Activated CD4-positive, alpha-beta memory T cell treated with anti-CD3 and anti-CD28 coated beads, Interleukin-2, amount 10 ng/mL, durations not matched to agents 7 days and 5 days (primary cell): ENCODE measurements around the gene CD6. TPM values are rescaled to one million over a fixed set of nuclear protein-coding genes. Genes with fewer than 3 reads are reported as not detected.

Experiments used
- CTCF ChIA-PET: fragments of 350-600 bp; sonication (Branson Sonifier 250); formaldehyde crosslinking; loops from one replicate; lab custom pipeline; 2021; ENCODE audit warnings: antibody characterized with exemption, inconsistent platforms; lab: Charles Lee
- POLR2A ChIA-PET: fragments of 350-600 bp; sonication (Branson Sonifier 250); formaldehyde crosslinking; loops from one replicate; lab custom pipeline; 2021; ENCODE audit warnings: antibody characterized with exemption; lab: Charles Lee
- DNase-seq: peaks from one replicate; pipeline ENCODE4 v3.0.0-alpha.2; 2020
- H3K27ac Mint-ChIP-seq: one replicate; pipeline ENCODE4 v1.8.0; 2021; ENCODE audit warnings: mild to moderate bottlenecking, mixed read lengths
- H3K27me3 Mint-ChIP-seq: one replicate; pipeline ENCODE4 v1.8.0; 2021; ENCODE audit warnings: mixed read lengths
- H3K36me3 Mint-ChIP-seq: one replicate; pipeline ENCODE4 v1.8.0; 2021; ENCODE audit warnings: low read depth, mixed read lengths
- H3K4me1 Mint-ChIP-seq: one replicate; pipeline ENCODE4 v1.8.0; 2021; ENCODE audit warnings: mixed read lengths
- H3K4me3 Mint-ChIP-seq: one replicate; pipeline ENCODE4 v1.8.0; 2021; ENCODE audit warnings: mild to moderate bottlenecking, mixed read lengths
- H3K9me3 Mint-ChIP-seq: one replicate; pipeline ENCODE4 v1.8.0; 2021; ENCODE audit warnings: mixed read lengths
- total RNA-seq, 2 experiments: library from RNA; stranded (reverse); gene quantifications; one replicate each; pipeline ENCODE4 v1.2.3, GENCODE V29; 2021

Gene CD6
- total RNA-seq: 100 to 1,000 TPM; 293 to 299 TPM

GRCh38 chr11:60971520-60971919 lies at the start of gene CD6:
CD6 (plus strand) TSS chr11:60971680; CDS start chr11:60971866, 186 bp downstream.
- H3K4me3 Mint-ChIP-seq: peak within 1 kb of the TSS; percentile 88
- peaks cover 10% of the 10 kb centered on the region for H3K27me3 Mint-ChIP-seq
- peak within 1 kb of the TSS; percentile 94 for H3K27ac Mint-ChIP-seq
- ChIA-PET CTCF (interaction anchor here (0.6 to 4.2 kb wide), 12 partner anchors 13 to 216 kb away, joined by 3 to 40 read pairs (median 4); no protein-coding TSS in a partner anchor), POLR2A (interaction anchor here (0.6 to 2.5 kb wide), 15 partner anchors 10 to 323 kb away, joined by 3 to 16 read pairs (median 3); partner anchors contain the start of genes TMEM132A and VWCE)
- H3K9me3 Mint-ChIP-seq: peaks cover 6% of the 10 kb centered on the region
- peak; percentile 79 for DNase-seq
- H3K4me1 Mint-ChIP-seq: peaks cover 34% of the 10 kb centered on the region
- peaks cover 42% of the 10 kb centered on the region for H3K36me3 Mint-ChIP-seq

GRCh38 chr11:60921777-60922335 lies 49.6 kb upstream of the CD6 start:
- Mint-ChIP-seq H3K9me3 (no peaks in the 10 kb centered on the region), H3K36me3 (peaks cover 42% of the 10 kb centered on the region), H3K4me1 (peaks cover 25% of the 10 kb centered on the region), H3K4me3 (no peak overlapping the region), H3K27me3 (peaks cover 23% of the 10 kb centered on the region), H3K27ac (no peak overlapping the region)
- POLR2A ChIA-PET: interaction anchor here (1.1 kb wide), 1 partner anchor 9 kb away, joined by 3 read pairs; no protein-coding TSS in a partner anchor
- no peak for DNase-seq
- CTCF ChIA-PET: interaction anchor here (1.5 kb wide), 1 partner anchor 265 kb away, joined by 3 read pairs; no protein-coding TSS in a partner anchor

- Mint-ChIP-seq H3K27me3 (peaks cover 28% of the 10 kb centered on the region), H3K27ac (no peak overlapping the region), H3K9me3 (no peaks in the 10 kb centered on the region), H3K4me3 (no peak overlapping the region), H3K4me1 (peaks cover 20% of the 10 kb centered on the region), H3K36me3 (peaks cover 37% of the 10 kb centered on the region)
- no peak for DNase-seq
- ChIA-PET CTCF (no interaction called here), POLR2A (interaction anchor here (0.7 kb wide), 1 partner anchor 9 kb away, joined by 3 read pairs; no protein-coding TSS in a partner anchor)
Measured at GRCh38 chr11:60922906-60923305, 48.6 kb upstream of the CD6 start.

- DNase-seq: no peak
- CTCF ChIA-PET: no interaction called here
- Mint-ChIP-seq H3K27ac (no peak overlapping the region), H3K27me3 (peaks cover 28% of the 10 kb centered on the region), H3K36me3 (peaks cover 37% of the 10 kb centered on the region), H3K4me3 (no peak overlapping the region), H3K4me1 (peaks cover 17% of the 10 kb centered on the region), H3K9me3 (no peaks in the 10 kb centered on the region)
- POLR2A ChIA-PET: interaction anchor here (0.7 to 1.2 kb wide), 4 partner anchors 8 to 48 kb away, joined by 3 to 6 read pairs (median 4); partner anchors contain the start of gene CD6
Measured at GRCh38 chr11:60923326-60923725, 48.2 kb upstream of the CD6 start.

DNA sequence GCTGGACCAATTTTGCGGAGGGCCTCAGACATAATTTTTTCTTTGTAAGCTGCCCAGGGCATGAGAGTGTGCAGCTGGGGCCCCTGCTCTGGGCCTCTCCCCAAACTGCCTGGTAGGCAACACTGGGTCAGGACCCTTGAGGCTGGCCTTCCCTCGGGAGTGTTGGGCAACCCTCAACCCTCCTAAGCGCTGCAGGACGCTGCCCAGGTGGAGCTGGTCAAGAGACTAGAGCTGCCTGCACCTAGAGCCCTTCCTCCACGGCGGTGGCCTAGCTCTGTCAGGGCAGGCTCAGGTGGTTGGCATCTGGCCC lies 47.7 kb upstream of the CD6 start:
- H3K9me3 Mint-ChIP-seq: no peaks in the 10 kb centered on the region
- peaks cover 28% of the 10 kb centered on the region for H3K27me3 Mint-ChIP-seq
- peaks cover 17% of the 10 kb centered on the region for H3K4me1 Mint-ChIP-seq
- ChIA-PET CTCF (no interaction called here), POLR2A (interaction anchor here (0.7 to 1.2 kb wide), 4 partner anchors 8 to 48 kb away, joined by 3 to 6 read pairs (median 4); partner anchors contain the start of gene CD6)
- no peak overlapping the region for H3K27ac Mint-ChIP-seq
- H3K4me3 Mint-ChIP-seq: no peak overlapping the region
- peaks cover 37% of the 10 kb centered on the region for H3K36me3 Mint-ChIP-seq
- DNase-seq: no peak

GRCh38 chr11:60924110-60924905 lies 47.2 kb upstream of the CD6 start, which contains the start of gene TMEM132A:
TMEM132A (plus strand) TSS chr11:60924460; CDS start chr11:60924634, 174 bp downstream.
- H3K4me1 Mint-ChIP-seq: peaks cover 16% of the 10 kb centered on the region
- no peaks in the 10 kb centered on the region for H3K9me3 Mint-ChIP-seq
- peak within 1 kb of the TSS; percentile 24 for H3K4me3 Mint-ChIP-seq
- no peak for DNase-seq
- H3K27me3 Mint-ChIP-seq: peaks cover 30% of the 10 kb centered on the region
- no peak within 1 kb of the TSS for H3K27ac Mint-ChIP-seq
- peaks cover 37% of the 10 kb centered on the region for H3K36me3 Mint-ChIP-seq
- ChIA-PET CTCF (no interaction called here), POLR2A (interaction anchor here (0.6 to 1.2 kb wide), 4 partner anchors 9 to 47 kb away, joined by 3 to 6 read pairs (median 4); partner anchors contain the start of genes CD6 and TMEM109)

GRCh38 chr11:60924906-60925853 lies 46.3 kb upstream of the CD6 start:
- H3K27ac Mint-ChIP-seq: no peak overlapping the region
- no peak for DNase-seq
- no peaks in the 10 kb centered on the region for H3K9me3 Mint-ChIP-seq
- H3K27me3 Mint-ChIP-seq: peaks cover 37% of the 10 kb centered on the region
- CTCF ChIA-PET: no interaction called here
- H3K4me3 Mint-ChIP-seq: no peak overlapping the region
- peaks cover 31% of the 10 kb centered on the region for H3K36me3 Mint-ChIP-seq
- peaks cover 15% of the 10 kb centered on the region for H3K4me1 Mint-ChIP-seq
- POLR2A ChIA-PET: no interaction called here

DNA sequence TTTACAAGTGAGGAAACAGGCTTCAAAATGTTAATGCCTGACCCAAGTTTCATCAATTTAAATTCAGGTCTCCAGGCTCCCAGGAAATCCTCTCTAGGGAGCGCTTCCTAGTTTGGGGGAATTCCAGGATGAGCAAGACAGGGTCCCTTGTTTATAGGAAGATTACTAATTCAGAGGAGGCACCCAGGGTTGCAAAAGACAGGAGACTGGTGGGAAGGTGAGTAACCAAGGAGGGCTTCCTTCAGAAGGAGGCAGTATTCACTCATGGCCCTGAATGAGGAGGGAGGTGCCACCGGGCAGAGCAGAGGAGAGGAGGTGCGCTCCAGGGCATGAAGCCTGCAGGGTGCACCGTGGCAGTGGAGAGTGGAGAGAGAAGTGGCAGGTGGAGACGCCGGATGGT lies 45.6 kb upstream of the CD6 start:
- Mint-ChIP-seq H3K4me1 (peaks cover 15% of the 10 kb centered on the region), H3K27me3 (peaks cover 40% of the 10 kb centered on the region), H3K27ac (no peak overlapping the region), H3K9me3 (no peaks in the 10 kb centered on the region), H3K36me3 (peaks cover 24% of the 10 kb centered on the region), H3K4me3 (no peak overlapping the region)
- POLR2A ChIA-PET: interaction anchor here (0.6 kb wide), 1 partner anchor 11 kb away, joined by 3 read pairs; no protein-coding TSS in a partner anchor
- CTCF ChIA-PET: no interaction called here
- DNase-seq: no peak

DNA sequence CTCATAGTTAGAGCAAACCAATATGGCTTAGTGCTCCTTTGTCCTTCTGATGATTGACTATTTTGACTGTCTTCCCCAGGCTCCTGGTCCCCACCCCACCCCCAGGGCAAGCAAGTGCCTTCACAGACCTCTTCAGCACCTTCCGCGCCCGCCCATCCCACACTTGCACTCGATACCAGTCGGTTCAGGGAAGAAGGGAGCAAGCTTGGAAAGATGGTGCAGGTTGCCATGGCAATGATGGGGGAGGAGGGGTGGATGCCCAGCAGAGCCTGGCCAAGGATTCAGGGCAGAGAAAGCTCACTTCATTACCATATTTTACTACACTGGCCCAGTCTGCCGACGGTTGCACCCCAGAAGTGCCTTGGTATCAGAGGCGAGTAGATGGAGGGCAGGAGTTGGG lies 45.0 kb upstream of the CD6 start:
- Mint-ChIP-seq H3K4me1 (peaks cover 15% of the 10 kb centered on the region), H3K9me3 (no peaks in the 10 kb centered on the region), H3K27me3 (peaks cover 43% of the 10 kb centered on the region), H3K36me3 (peaks cover 19% of the 10 kb centered on the region), H3K27ac (no peak overlapping the region), H3K4me3 (no peak overlapping the region)
- DNase-seq: no peak
- ChIA-PET POLR2A (interaction anchor here (0.6 kb wide), 1 partner anchor 11 kb away, joined by 3 read pairs; no protein-coding TSS in a partner anchor), CTCF (no interaction called here)

- Mint-ChIP-seq H3K4me1 (peaks cover 15% of the 10 kb centered on the region), H3K27ac (no peak overlapping the region), H3K4me3 (no peak overlapping the region), H3K36me3 (peaks cover 15% of the 10 kb centered on the region), H3K27me3 (peaks cover 43% of the 10 kb centered on the region), H3K9me3 (no peaks in the 10 kb centered on the region)
- POLR2A ChIA-PET: no interaction called here
- DNase-seq: no peak
- CTCF ChIA-PET: no interaction called here
Measured at GRCh38 chr11:60927061-60927592, 44.4 kb upstream of the CD6 start.

GRCh38 chr11:60927600-60927999 lies 43.9 kb upstream of the CD6 start:
- no peak for DNase-seq
- H3K9me3 Mint-ChIP-seq: no peaks in the 10 kb centered on the region
- H3K4me1 Mint-ChIP-seq: peaks cover 15% of the 10 kb centered on the region
- H3K36me3 Mint-ChIP-seq: peaks cover 10% of the 10 kb centered on the region
- H3K27me3 Mint-ChIP-seq: peaks cover 43% of the 10 kb centered on the region
- H3K27ac Mint-ChIP-seq: no peak overlapping the region
- CTCF ChIA-PET: no interaction called here
- H3K4me3 Mint-ChIP-seq: no peak overlapping the region
- POLR2A ChIA-PET: no interaction called here

DNA sequence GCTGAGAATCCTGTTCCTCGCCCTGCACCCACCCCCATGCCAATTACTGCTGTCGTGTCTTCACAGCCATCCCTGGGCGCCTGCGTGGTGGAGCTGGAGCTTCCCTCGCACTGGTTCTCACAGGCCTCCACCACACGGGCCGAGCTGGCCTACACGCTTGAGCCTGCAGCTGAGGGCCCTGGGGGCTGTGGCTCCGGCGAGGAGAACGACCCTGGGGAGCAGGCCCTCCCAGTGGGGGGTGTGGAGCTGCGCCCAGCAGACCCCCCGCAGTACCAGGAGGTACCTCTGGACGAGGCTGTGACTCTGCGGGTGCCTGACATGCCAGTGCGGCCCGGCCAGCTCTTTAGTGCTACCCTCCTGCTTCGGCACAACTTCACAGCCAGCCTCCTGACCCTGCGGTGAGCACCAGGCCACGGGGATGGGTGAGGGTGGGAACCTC lies 42.9 kb upstream of the CD6 start:
- DNase-seq: no peak
- Mint-ChIP-seq H3K27ac (no peak overlapping the region), H3K36me3 (peaks cover under 1% of the 10 kb centered on the region), H3K4me1 (peaks cover 13% of the 10 kb centered on the region), H3K4me3 (no peak overlapping the region), H3K27me3 (peaks cover 43% of the 10 kb centered on the region), H3K9me3 (no peaks in the 10 kb centered on the region)
- ChIA-PET POLR2A (interaction anchor here (1.2 kb wide), 1 partner anchor 9 kb away, joined by 3 read pairs; no protein-coding TSS in a partner anchor), CTCF (no interaction called here)
